Measurements from ENCODE around the gene STK11.

GRCh38 chr19:1206864-1207450, 1.4 kb downstream of the STK11 start:
- TF ChIP-seq CTCF (IDR thresholded peaks at IDR 0.05; ENCODE audit: low read length) (no peak), EZH2 (optimal IDR thresholded peaks at IDR 0.05; ENCODE audit: low read depth, low read length) (no peak)

Measured in MM.1S (cell line).